Thoracic aorta endothelial cell (primary cell): ENCODE data around the gene DIRAS2. TPM values are rescaled to one million over a fixed set of nuclear protein-coding genes. Genes with fewer than 3 reads are reported as not detected.

ENCODE experiments used
- total RNA-seq: library from RNA; depleted of rRNA; stranded (reverse); fragments of >200 nt; gene quantifications from 2 replicates; pipeline ENCODE4 v1.2.3, GENCODE V29; 2012

The DIRAS2 gene
- total RNA-seq, result not detected in 2 replicates

GRCh38 chr9:90642570-90643539 lies at the start of gene DIRAS2:
DIRAS2 (minus strand) TSS chr9:90642824; CDS start chr9:90613827, 28,997 bp downstream.

Other genes with a start within 250 kb of the DIRAS2 start
- not detected in 2 replicates for gene SYK, start 159.0 kb upstream of the DIRAS2 start, total RNA-seq